Caco-2 (cell line): ENCODE measurements around the gene GPA33. TPM values are rescaled to one million over a fixed set of nuclear protein-coding genes. Genes with fewer than 3 reads are reported as not detected.

Experiments
- BruUV-seq: library from RNA; stranded (reverse); fragments of 400-500 nt; replicated peaks from 2 replicates; lab custom pipeline; 2021; lab: Mats Ljungman, UMichigan
- CTCF ChIA-PET: fragments of 300-600 bp; sonication (Branson Sonifier 250); formaldehyde crosslinking; loops from one replicate; lab custom pipeline; 2022; ENCODE audit warnings: antibody characterized with exemption; lab: Charles Lee
- POLR2A ChIA-PET: fragments of 300-600 bp; sonication (Branson Sonifier 250); formaldehyde crosslinking; loops from one replicate; lab custom pipeline; 2022; ENCODE audit warnings: antibody characterized with exemption; lab: Charles Lee
- DNase-seq, 2 experiments: peaks; one replicate each; pipeline versions ENCODE4 v3.0.0 to v3.0.0-alpha.2; 2020 to 2022
- H3K27me3 ChIP-seq: replicated peaks from 2 replicates; pipeline ENCODE4 v1.6.0; 2011; ENCODE audit warnings: low read length; ENCODE audit not compliant: control insufficient read depth, insufficient read depth
- H3K36me3 ChIP-seq: 2 replicates; pipeline ENCODE4 v1.5.1; 2011; ENCODE audit warnings: low read length; ENCODE audit not compliant: control insufficient read depth, insufficient read depth
- H3K4me1 ChIP-seq: fragments of 250-450 bp; sonication (Bioruptor Pico); 2 replicates; pipeline ENCODE4 v1.5.1; 2020; ENCODE audit warnings: mild to moderate bottlenecking
- H3K4me3 ChIP-seq: 2 replicates; pipeline ENCODE4 v1.5.1; 2011; ENCODE audit warnings: low read depth, mild to moderate bottlenecking, control low read depth, low read length
- H3K9me3 ChIP-seq: fragments of 250-450 bp; sonication (Bioruptor Pico); 2 replicates; pipeline ENCODE4 v1.5.1; 2020; ENCODE audit warnings: mild to moderate bottlenecking, moderate library complexity
- H3K27ac Mint-ChIP-seq: one replicate; pipeline ENCODE4 v1.8.0; 2022; ENCODE audit warnings: mixed read lengths; ENCODE audit not compliant: unreplicated experiment
- H3K27me3 Mint-ChIP-seq: one replicate; pipeline ENCODE4 v1.8.0; 2022; ENCODE audit warnings: mixed read lengths; ENCODE audit not compliant: insufficient read depth, unreplicated experiment
- H3K36me3 Mint-ChIP-seq: one replicate; pipeline ENCODE4 v1.8.0; 2022; ENCODE audit warnings: mild to moderate bottlenecking, mixed read lengths; ENCODE audit not compliant: insufficient read depth, unreplicated experiment
- H3K4me1 Mint-ChIP-seq: one replicate; pipeline ENCODE4 v1.8.0; 2022; ENCODE audit warnings: low read depth, mixed read lengths; ENCODE audit not compliant: unreplicated experiment
- H3K4me3 Mint-ChIP-seq: one replicate; pipeline ENCODE4 v1.8.0; 2022; ENCODE audit warnings: mild to moderate bottlenecking, moderate library complexity, mixed read lengths; ENCODE audit not compliant: unreplicated experiment
- H3K9me3 Mint-ChIP-seq: one replicate; pipeline ENCODE4 v1.8.0; 2022; ENCODE audit warnings: mixed read lengths; ENCODE audit not compliant: unreplicated experiment
- CTCF ChIP-seq, 2 experiments: fragments of 200-600 bp in 1 of 2; IDR thresholded peaks; 1 replicate in 1 of 2; 2 replicates in 1 of 2; pipeline versions ENCODE4 v1.5.1 to v1.8.0; 2011 to 2022; ENCODE audit warnings: antibody characterized with exemption in 1 of 2, control low read depth in 1 of 2, inconsistent platforms in 1 of 2, low read depth in 1 of 2, low read length in 1 of 2, mild to moderate bottlenecking in 1 of 2, moderate library complexity in 1 of 2; ENCODE audit not compliant: insufficient read depth in 1 of 2, severe bottlenecking in 1 of 2, unreplicated experiment in 1 of 2
- intact Hi-C: fragments of 100-400 bp; cut with micrococcal nuclease; formaldehyde crosslinking; loops from one replicate; pipeline ENCODE4 v1.10.0; 2022; ENCODE audit not compliant: unreplicated experiment
- total RNA-seq: library from RNA; stranded (reverse); gene quantifications from 2 replicates; pipeline ENCODE4 v1.2.3, GENCODE V29; 2022

The GPA33 gene
- total RNA-seq, 1 experiment from 2014 or later, result not detected

- POLR2A ChIA-PET, result no interaction called here
- TF ChIP-seq CTCF (IDR thresholded peaks at IDR 0.05; ENCODE audit: insufficient read depth in 1 of 2, low read depth in 1 of 2, low read length in 1 of 2, severe bottlenecking in 1 of 2, unreplicated experiment in 1 of 2), result no peak
- Histone ChIP-seq H3K4me3 (no peak overlapping the region), H3K4me1 (no peaks in the 10 kb centered on the region), H3K9me3 (no peaks in the 10 kb centered on the region), H3K36me3 (no peaks in the 10 kb centered on the region), H3K27me3 (no peaks in the 10 kb centered on the region)
- no TSS peak for BruUV-seq
- DNase-seq, result no peak
- CTCF ChIA-PET, result no interaction called here
- H3K4me1 Mint-ChIP-seq, result no peaks in the 10 kb centered on the region
- intact Hi-C loops, result no loop called here
- no peaks in the 10 kb centered on the region for H3K36me3 Mint-ChIP-seq
- H3K27ac Mint-ChIP-seq, result no peak overlapping the region
- no peak overlapping the region for H3K4me3 Mint-ChIP-seq
- no peaks in the 10 kb centered on the region for H3K9me3 Mint-ChIP-seq
- peaks cover 21% of the 10 kb centered on the region for H3K27me3 Mint-ChIP-seq
Measured at GRCh38 chr1:167012570-167012969, 77.6 kb downstream of the GPA33 start.

- Histone ChIP-seq H3K36me3 (no peaks in the 10 kb centered on the region), H3K4me3 (no peak overlapping the region), H3K9me3 (no peaks in the 10 kb centered on the region), H3K4me1 (no peaks in the 10 kb centered on the region), H3K27me3 (no peaks in the 10 kb centered on the region)
- Mint-ChIP-seq H3K4me3 (no peak overlapping the region), H3K27ac (no peak overlapping the region), H3K36me3 (no peaks in the 10 kb centered on the region), H3K4me1 (no peaks in the 10 kb centered on the region), H3K9me3 (no peaks in the 10 kb centered on the region), H3K27me3 (peaks cover 23% of the 10 kb centered on the region)
- no peak for TF ChIP-seq CTCF (IDR thresholded peaks at IDR 0.05; ENCODE audit: insufficient read depth in 1 of 2, low read depth in 1 of 2, low read length in 1 of 2, severe bottlenecking in 1 of 2, unreplicated experiment in 1 of 2)
- ChIA-PET POLR2A (no interaction called here), CTCF (no interaction called here)
- no TSS peak for BruUV-seq
- intact Hi-C loops, result no loop called here
- no peak for DNase-seq
Measured at GRCh38 chr1:167011560-167012191, 78.5 kb downstream of the GPA33 start.

GRCh38 chr1:167003711-167004110, 86.5 kb downstream of the GPA33 start:
- no peaks in the 10 kb centered on the region for H3K36me3 ChIP-seq
- no TSS peak for BruUV-seq
- H3K9me3 Mint-ChIP-seq, result no peaks in the 10 kb centered on the region
- no peak overlapping the region for H3K4me3 ChIP-seq
- H3K27me3 ChIP-seq, result no peaks in the 10 kb centered on the region
- H3K9me3 ChIP-seq, result no peaks in the 10 kb centered on the region
- DNase-seq, result no peak
- peaks cover 6% of the 10 kb centered on the region for H3K4me1 Mint-ChIP-seq
- H3K27me3 Mint-ChIP-seq, result peaks cover 14% of the 10 kb centered on the region
- H3K27ac Mint-ChIP-seq, result no peak overlapping the region
- ChIA-PET POLR2A (no interaction called here), CTCF (no interaction called here)
- H3K36me3 Mint-ChIP-seq, result no peaks in the 10 kb centered on the region
- no peak overlapping the region for H3K4me3 Mint-ChIP-seq
- intact Hi-C loops, result no loop called here
- H3K4me1 ChIP-seq, result no peaks in the 10 kb centered on the region
- no peak for TF ChIP-seq CTCF (IDR thresholded peaks at IDR 0.05; ENCODE audit: insufficient read depth in 1 of 2, low read depth in 1 of 2, low read length in 1 of 2, severe bottlenecking in 1 of 2, unreplicated experiment in 1 of 2)

Other genes starting within 250 kb of the GPA33 start
- gene TADA1, start 214.1 kb downstream of the GPA33 start, total RNA-seq, result 13.7 and 13.9 TPM in 2 replicates
- 0.98 and 1.2 TPM in 2 replicates for gene ILDR2, start 114.8 kb downstream of the GPA33 start, total RNA-seq
- gene MAEL, start 101.1 kb downstream of the GPA33 start, total RNA-seq, result not detected in 2 replicates
- not detected in 2 replicates for gene STYXL2, start 3.7 kb upstream of the GPA33 start, total RNA-seq
- gene POU2F1, start 130.5 kb upstream of the GPA33 start, total RNA-seq, result 28.3 and 29.6 TPM in 2 replicates